Measurements from ENCODE around the gene MAPK9. TPM values are rescaled to one million over a fixed set of nuclear protein-coding genes. Genes with fewer than 3 reads are reported as not detected.

The MAPK9 gene
- polyA plus RNA-seq, 3 donors = 9.7 to 19.6 (median 16.2) TPM

DNA sequence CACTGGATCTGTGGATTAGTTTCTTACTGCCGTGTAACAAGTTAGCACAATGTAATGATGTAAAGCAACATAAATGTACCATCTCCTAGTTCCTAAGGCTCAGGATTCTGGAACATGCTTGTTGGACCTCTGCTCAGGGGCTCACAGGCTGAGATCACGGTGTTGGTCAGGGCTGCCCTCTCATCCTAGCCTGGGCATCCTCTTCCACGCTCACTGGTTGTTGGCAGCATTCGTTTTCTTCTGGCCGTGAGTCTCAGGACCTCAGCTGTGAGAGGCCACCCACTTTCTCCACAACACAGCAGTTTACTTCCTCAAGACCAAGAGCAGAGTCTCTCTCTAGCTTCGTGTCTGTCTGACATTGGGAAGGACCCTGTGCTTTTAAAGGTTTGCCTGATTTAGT, 100.2 kb downstream of the MAPK9 start:
- no peak overlapping the region for H2AFZ ChIP-seq (ENCODE audit: insufficient read depth, low read depth, low read length, poor library complexity, severe bottlenecking)

GRCh38 chr5:180187767-180188166, 104.1 kb downstream of the MAPK9 start:
- Histone ChIP-seq H3K36me3 (replicated peaks in 1 of 2; ENCODE audit: control insufficient read depth in 1 of 2, insufficient read depth in 2 of 2, low read length in 2 of 2) (no peaks in the 10 kb centered on the region), H3K27ac (ENCODE audit: low read depth in 1 of 2, low read length in 2 of 2) (no peak overlapping the region), H3K9ac (ENCODE audit: insufficient read depth, low read length, poor library complexity, severe bottlenecking) (no peak overlapping the region), H3K9me3 (replicated peaks in 1 of 2; ENCODE audit: control insufficient read depth in 1 of 2, insufficient read depth in 1 of 2, low read length in 2 of 2) (peaks cover 4 to 23% of the 10 kb centered on the region in 2 donors), H3K79me2 (ENCODE audit: insufficient read depth, low read length) (no peaks in the 10 kb centered on the region), H2AFZ (ENCODE audit: insufficient read depth, low read depth, low read length, poor library complexity, severe bottlenecking) (no peak overlapping the region), H3K4me2 (replicated peaks; ENCODE audit: extremely low read depth, low read length, poor library complexity, severe bottlenecking) (no peak overlapping the region), H3K4me3 (replicated peaks in 1 of 3; ENCODE audit: low read depth in 2 of 3, low read length in 3 of 3) (no peak overlapping the region), H3K4me1 (ENCODE audit: control insufficient read depth in 1 of 2, insufficient read depth in 2 of 2, low read length in 2 of 2) (no peaks in the 10 kb centered on the region), H4K20me1 (ENCODE audit: insufficient read depth, low read length) (no peaks in the 10 kb centered on the region), H3K27me3 (ENCODE audit: control insufficient read depth in 2 of 2, insufficient read depth in 2 of 2, low read length in 2 of 2) (no peaks in the 10 kb centered on the region)
- H3K9me3 Mint-ChIP-seq = peaks cover 3 to 39% (median 29%) of the 10 kb centered on the region in 7 donors
- TF ChIP-seq, protein P1, sequence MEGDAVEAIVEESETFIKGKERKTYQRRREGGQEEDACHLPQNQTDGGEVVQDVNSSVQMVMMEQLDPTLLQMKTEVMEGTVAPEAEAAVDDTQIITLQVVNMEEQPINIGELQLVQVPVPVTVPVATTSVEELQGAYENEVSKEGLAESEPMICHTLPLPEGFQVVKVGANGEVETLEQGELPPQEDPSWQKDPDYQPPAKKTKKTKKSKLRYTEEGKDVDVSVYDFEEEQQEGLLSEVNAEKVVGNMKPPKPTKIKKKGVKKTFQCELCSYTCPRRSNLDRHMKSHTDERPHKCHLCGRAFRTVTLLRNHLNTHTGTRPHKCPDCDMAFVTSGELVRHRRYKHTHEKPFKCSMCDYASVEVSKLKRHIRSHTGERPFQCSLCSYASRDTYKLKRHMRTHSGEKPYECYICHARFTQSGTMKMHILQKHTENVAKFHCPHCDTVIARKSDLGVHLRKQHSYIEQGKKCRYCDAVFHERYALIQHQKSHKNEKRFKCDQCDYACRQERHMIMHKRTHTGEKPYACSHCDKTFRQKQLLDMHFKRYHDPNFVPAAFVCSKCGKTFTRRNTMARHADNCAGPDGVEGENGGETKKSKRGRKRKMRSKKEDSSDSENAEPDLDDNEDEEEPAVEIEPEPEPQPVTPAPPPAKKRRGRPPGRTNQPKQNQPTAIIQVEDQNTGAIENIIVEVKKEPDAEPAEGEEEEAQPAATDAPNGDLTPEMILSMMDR (IDR thresholded peaks at IDR 0.05) = no peak
- no peak for DNase-seq
- no peak overlapping the region for H3K27ac Mint-ChIP-seq
- H3K27me3 Mint-ChIP-seq (ENCODE audit: low read depth in 3 of 3) = peaks cover 0 to 2% (median under 1%) of the 10 kb centered on the region in 3 donors
- H3K4me1 Mint-ChIP-seq = no peaks in the 10 kb centered on the region
- intact Hi-C loops (cut with micrococcal nuclease) = no loop called here
- H3K4me3 Mint-ChIP-seq = no peak overlapping the region
- whole genome bisulfite sequencing (ENCODE audit: insufficient coverage) = no CpG with 5 or more reads among the region's 2 CpGs
- H3K36me3 Mint-ChIP-seq = no peaks in the 10 kb centered on the region

More for the DNA sequence above, 100.2 kb downstream of the MAPK9 start:
- Histone ChIP-seq H3K9me3 (replicated peaks in 1 of 2; ENCODE audit: control insufficient read depth in 1 of 2, insufficient read depth in 1 of 2, low read length in 2 of 2) (peaks cover 2 to 3% of the 10 kb centered on the region in 2 donors), H3K4me1 (ENCODE audit: control insufficient read depth in 1 of 2, insufficient read depth in 2 of 2, low read length in 2 of 2) (no peaks in the 10 kb centered on the region), H3K79me2 (ENCODE audit: insufficient read depth, low read length) (no peaks in the 10 kb centered on the region), H3K36me3 (replicated peaks in 1 of 2; ENCODE audit: control insufficient read depth in 1 of 2, insufficient read depth in 2 of 2, low read length in 2 of 2) (no peaks in the 10 kb centered on the region), H4K20me1 (ENCODE audit: insufficient read depth, low read length) (no peaks in the 10 kb centered on the region), H3K27me3 (ENCODE audit: control insufficient read depth in 2 of 2, insufficient read depth in 2 of 2, low read length in 2 of 2) (no peaks in the 10 kb centered on the region), H3K27ac (ENCODE audit: low read depth in 1 of 2, low read length in 2 of 2) (no peak overlapping the region), H3K4me3 (replicated peaks in 1 of 3; ENCODE audit: low read depth in 2 of 3, low read length in 3 of 3) (no peak overlapping the region), H3K4me2 (replicated peaks; ENCODE audit: extremely low read depth, low read length, poor library complexity, severe bottlenecking) (no peak overlapping the region), H3K9ac (ENCODE audit: insufficient read depth, low read length, poor library complexity, severe bottlenecking) (no peak overlapping the region)
- no peaks in the 10 kb centered on the region for H3K4me1 Mint-ChIP-seq
- H3K9me3 Mint-ChIP-seq = peaks cover 2 to 22% (median 16%) of the 10 kb centered on the region in 7 donors
- H3K36me3 Mint-ChIP-seq = no peaks in the 10 kb centered on the region
- no peak overlapping the region for H3K27ac Mint-ChIP-seq
- TF ChIP-seq, protein P1 (IDR thresholded peaks at IDR 0.05) = no peak
- peaks cover 0 to 2% (median 2%) of the 10 kb centered on the region in 3 donors for H3K27me3 Mint-ChIP-seq (ENCODE audit: low read depth in 3 of 3)
- WGBS (ENCODE audit: insufficient coverage) = 78% methylated on average over 4 of the region's 6 CpGs
- no peak for DNase-seq
- intact Hi-C loops (cut with micrococcal nuclease) = no loop called here
- H3K4me3 Mint-ChIP-seq = no peak overlapping the region

Other genes starting within 250 kb of the MAPK9 start
- 100 to 1,000 TPM; 294 to 439 (median 376) TPM for gene RNF130, start 220.3 kb downstream of the MAPK9 start, polyA plus RNA-seq
- gene RASGEF1C, start 82.9 kb downstream of the MAPK9 start, polyA plus RNA-seq = not detected
- gene GFPT2, start 61.3 kb upstream of the MAPK9 start, polyA plus RNA-seq = not detected
- 1 to 10 TPM; 4.8 to 9.5 (median 7.7) TPM for gene CNOT6, start 202.3 kb upstream of the MAPK9 start, polyA plus RNA-seq

Data from CD14-positive monocyte (primary cell).